ENCODE results near the gene MFAP3L. TPM values are rescaled to one million over a fixed set of nuclear protein-coding genes. Genes with fewer than 3 reads are reported as not detected.

MFAP3L gene
- total and polyA plus RNA-seq, 9 donors = 0.38 to 7.6 (median 2.0) TPM

- WGBS, 3 donors = 87 to 91% (median 90%) methylated on average over 2 of the region's 2 CpGs
- TF ChIP-seq POLR2A (IDR thresholded peaks at IDR 0.05) (no peak), EP300 (IDR thresholded peaks at IDR 0.05) (no peak)
- intact Hi-C loops (cut with DNase I) = no loop called here
- H3K27ac ChIP-seq = no peak overlapping the region
- no peak overlapping the region for H3K4me3 ChIP-seq
- DNase-seq = no peak
- H3K36me3 ChIP-seq = no peaks in the 10 kb centered on the region
- H3K9me3 ChIP-seq = no peaks in the 10 kb centered on the region
- H3K4me1 ChIP-seq (ENCODE audit: insufficient read depth) = no peaks in the 10 kb centered on the region
- no peaks in the 10 kb centered on the region for H3K27me3 ChIP-seq
These were observed 7.8 kb upstream of the MFAP3L start for GRCh38 chr4:170033999-170034398.

GRCh38 chr4:170030121-170030520 is 3.9 kb upstream of the MFAP3L start:
- H3K4me3 ChIP-seq = no peak overlapping the region
- DNase-seq = no peak
- no peaks in the 10 kb centered on the region for H3K9me3 ChIP-seq
- intact Hi-C loops (cut with DNase I) = no loop called here
- TF ChIP-seq POLR2A (IDR thresholded peaks at IDR 0.05) (no peak), EP300 (IDR thresholded peaks at IDR 0.05) (no peak)
- TF ChIP-seq, protein P1, sequence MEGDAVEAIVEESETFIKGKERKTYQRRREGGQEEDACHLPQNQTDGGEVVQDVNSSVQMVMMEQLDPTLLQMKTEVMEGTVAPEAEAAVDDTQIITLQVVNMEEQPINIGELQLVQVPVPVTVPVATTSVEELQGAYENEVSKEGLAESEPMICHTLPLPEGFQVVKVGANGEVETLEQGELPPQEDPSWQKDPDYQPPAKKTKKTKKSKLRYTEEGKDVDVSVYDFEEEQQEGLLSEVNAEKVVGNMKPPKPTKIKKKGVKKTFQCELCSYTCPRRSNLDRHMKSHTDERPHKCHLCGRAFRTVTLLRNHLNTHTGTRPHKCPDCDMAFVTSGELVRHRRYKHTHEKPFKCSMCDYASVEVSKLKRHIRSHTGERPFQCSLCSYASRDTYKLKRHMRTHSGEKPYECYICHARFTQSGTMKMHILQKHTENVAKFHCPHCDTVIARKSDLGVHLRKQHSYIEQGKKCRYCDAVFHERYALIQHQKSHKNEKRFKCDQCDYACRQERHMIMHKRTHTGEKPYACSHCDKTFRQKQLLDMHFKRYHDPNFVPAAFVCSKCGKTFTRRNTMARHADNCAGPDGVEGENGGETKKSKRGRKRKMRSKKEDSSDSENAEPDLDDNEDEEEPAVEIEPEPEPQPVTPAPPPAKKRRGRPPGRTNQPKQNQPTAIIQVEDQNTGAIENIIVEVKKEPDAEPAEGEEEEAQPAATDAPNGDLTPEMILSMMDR (IDR thresholded peaks at IDR 0.05) = no peak
- H3K27me3 ChIP-seq = no peaks in the 10 kb centered on the region
- 11 to 24% (median 18%) methylated on average over 1 of the region's 1 CpG for WGBS, 3 donors
- H3K36me3 ChIP-seq = no peaks in the 10 kb centered on the region
- no peak overlapping the region for H3K27ac ChIP-seq
- H3K4me1 ChIP-seq (ENCODE audit: insufficient read depth) = peaks cover 6% of the 10 kb centered on the region

- peak overlapping the region; percentile 86 for H3K4me3 ChIP-seq
- H3K36me3 ChIP-seq = no peaks in the 10 kb centered on the region
- intact Hi-C loops (cut with DNase I) = no loop called here
These were observed 1.1 kb upstream of the MFAP3L start for GRCh38 chr4:170027181-170027829.

GRCh38 chr4:170025523-170026252 is 507 bp downstream of the MFAP3L start:
- peaks cover 6% of the 10 kb centered on the region for H3K4me1 ChIP-seq (ENCODE audit: insufficient read depth)
- peak overlapping the region; percentile 86 for H3K4me3 ChIP-seq
- no peaks in the 10 kb centered on the region for H3K27me3 ChIP-seq
- H3K27ac ChIP-seq = no peak overlapping the region
- WGBS, 3 donors = 5 to 8% (median 8%) methylated on average over 45 to 74 of the region's 74 CpGs
- peak in 2 of 5 donors; percentile 37 to 42 for DNase-seq
- H3K9me3 ChIP-seq = no peaks in the 10 kb centered on the region
- TF ChIP-seq, protein P1 (IDR thresholded peaks at IDR 0.05) = no peak
- intact Hi-C loops (cut with DNase I) = no loop called here
- H3K36me3 ChIP-seq = no peaks in the 10 kb centered on the region

More at GRCh38 chr4:170027181-170027829, 1.1 kb upstream of the MFAP3L start:
- Histone ChIP-seq H3K27ac (no peak overlapping the region), H3K27me3 (no peaks in the 10 kb centered on the region), H3K4me1 (ENCODE audit: insufficient read depth) (peaks cover 6% of the 10 kb centered on the region), H3K9me3 (no peaks in the 10 kb centered on the region)
- peak; percentile 32 for TF ChIP-seq POLR2A (IDR thresholded peaks at IDR 0.05)
- TF ChIP-seq, protein P1 (IDR thresholded peaks at IDR 0.05) = no peak
- 3 to 4% (median 3%) methylated on average over 37 of the region's 37 CpGs for WGBS, 3 donors
- peak; percentile 83 to 93 (median 92) for DNase-seq

DNA sequence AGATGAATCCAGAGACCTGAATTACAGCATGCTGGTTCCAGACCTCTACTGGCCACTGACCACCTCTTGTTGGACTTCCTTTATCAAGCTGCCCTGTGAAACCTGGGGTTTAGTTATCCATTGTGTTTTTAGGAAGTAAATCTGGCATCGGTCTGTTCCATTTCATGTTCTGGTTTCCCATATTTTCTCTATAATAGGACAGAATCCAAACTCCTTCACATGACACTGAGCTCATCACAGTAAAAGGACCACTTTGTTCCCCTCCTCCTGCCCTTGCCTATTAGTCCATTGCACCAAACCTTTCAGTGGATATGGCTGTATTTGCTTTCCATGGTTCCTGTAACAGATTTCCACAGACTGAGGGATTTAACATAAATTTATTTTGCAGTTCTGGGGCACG is 4.0 kb downstream of the MFAP3L start:
- H3K9me3 ChIP-seq = no peaks in the 10 kb centered on the region
- peaks cover 4% of the 10 kb centered on the region for H3K4me1 ChIP-seq (ENCODE audit: insufficient read depth)
- intact Hi-C loops (cut with DNase I) = no loop called here
- no peak overlapping the region for H3K4me3 ChIP-seq
- H3K27ac ChIP-seq = no peak overlapping the region
- no peaks in the 10 kb centered on the region for H3K36me3 ChIP-seq
- WGBS, 3 donors = 89 to 93% (median 93%) methylated on average over 2 of the region's 2 CpGs
- DNase-seq = no peak
- H3K27me3 ChIP-seq = no peaks in the 10 kb centered on the region
- TF ChIP-seq, protein P1 (IDR thresholded peaks at IDR 0.05) = no peak
- TF ChIP-seq EP300 (IDR thresholded peaks at IDR 0.05) = no peak
- no peak for TF ChIP-seq POLR2A (IDR thresholded peaks at IDR 0.05)

Data from ovary (tissue), 9 donors.